ENCODE results near the gene GALNS.
"Not testable (repeated sequence)": the region's sequence is repeated elsewhere in the genome, so short reads cannot be mapped to it uniquely, and the experiment has no call there.

Gene GALNS

GRCh38 chr16:88824256-88825077 is 32.3 kb downstream of the GALNS start:
- H3K27ac ChIP-seq: no peak overlapping the region
- H3K4me3 ChIP-seq (ENCODE audit: low read depth, low read length): no peak overlapping the region
- H3K79me2 ChIP-seq: no peaks in the 10 kb centered on the region
- no peak overlapping the region for H3K4me2 ChIP-seq (ENCODE audit: low read length)
- H3K9ac ChIP-seq: no peak overlapping the region
- H3K36me3 ChIP-seq (ENCODE audit: control insufficient read depth, insufficient read depth, low read length): no peaks in the 10 kb centered on the region
- H2AFZ ChIP-seq: no peak overlapping the region
- H3K4me1 ChIP-seq: no peaks in the 10 kb centered on the region
- H3K27me3 ChIP-seq (ENCODE audit: control insufficient read depth, insufficient read depth, low read length): no peaks in the 10 kb centered on the region
- H3K9me3 ChIP-seq (ENCODE audit: control insufficient read depth, low read length): no peaks in the 10 kb centered on the region
- no peak for TF ChIP-seq CTCF (IDR thresholded peaks at IDR 0.05)

- H3K9me3 ChIP-seq (ENCODE audit: control insufficient read depth, low read length); H3K79me2 ChIP-seq; H3K27ac ChIP-seq; H3K9ac ChIP-seq; H3K4me3 ChIP-seq (ENCODE audit: low read depth, low read length); H3K27me3 ChIP-seq (ENCODE audit: control insufficient read depth, insufficient read depth, low read length); H3K36me3 ChIP-seq (ENCODE audit: control insufficient read depth, insufficient read depth, low read length); H2AFZ ChIP-seq; H3K4me1 ChIP-seq; H3K4me2 ChIP-seq (ENCODE audit: low read length): not testable (repeated sequence)
Observed at GRCh38 chr16:88823646-88824045, 33.1 kb downstream of the GALNS start.

- no peaks in the 10 kb centered on the region for H3K4me1 ChIP-seq
- no peaks in the 10 kb centered on the region for H3K9me3 ChIP-seq (ENCODE audit: control insufficient read depth, low read length)
- no peaks in the 10 kb centered on the region for H3K27me3 ChIP-seq (ENCODE audit: control insufficient read depth, insufficient read depth, low read length)
- no peak overlapping the region for H3K4me2 ChIP-seq (ENCODE audit: low read length)
- H3K9ac ChIP-seq: no peak overlapping the region
- H2AFZ ChIP-seq: no peak overlapping the region
- no peak overlapping the region for H3K27ac ChIP-seq
- no peak for TF ChIP-seq CTCF (IDR thresholded peaks at IDR 0.05)
- no peaks in the 10 kb centered on the region for H3K79me2 ChIP-seq
- no peaks in the 10 kb centered on the region for H3K36me3 ChIP-seq (ENCODE audit: control insufficient read depth, insufficient read depth, low read length)
- H3K4me3 ChIP-seq (ENCODE audit: low read depth, low read length): no peak overlapping the region
Observed at GRCh38 chr16:88822281-88823040, 34.3 kb downstream of the GALNS start.

GRCh38 chr16:88821168-88821850 is 35.4 kb downstream of the GALNS start:
- Histone ChIP-seq H3K79me2 (no peaks in the 10 kb centered on the region), H3K27ac (no peak overlapping the region), H3K4me3 (ENCODE audit: low read depth, low read length) (no peak overlapping the region), H3K9ac (no peak overlapping the region), H3K4me1 (no peaks in the 10 kb centered on the region), H2AFZ (no peak overlapping the region), H3K36me3 (ENCODE audit: control insufficient read depth, insufficient read depth, low read length) (no peaks in the 10 kb centered on the region), H3K4me2 (ENCODE audit: low read length) (no peak overlapping the region), H3K27me3 (ENCODE audit: control insufficient read depth, insufficient read depth, low read length) (no peaks in the 10 kb centered on the region), H3K9me3 (ENCODE audit: control insufficient read depth, low read length) (no peaks in the 10 kb centered on the region)
- no peak for TF ChIP-seq CTCF (IDR thresholded peaks at IDR 0.05)

- TF ChIP-seq CTCF (IDR thresholded peaks at IDR 0.05): no peak
- Histone ChIP-seq H3K9ac (no peak overlapping the region), H3K9me3 (ENCODE audit: control insufficient read depth, low read length) (no peaks in the 10 kb centered on the region), H3K4me2 (ENCODE audit: low read length) (no peak overlapping the region), H3K4me3 (ENCODE audit: low read depth, low read length) (no peak overlapping the region), H3K4me1 (no peaks in the 10 kb centered on the region), H3K79me2 (no peaks in the 10 kb centered on the region), H2AFZ (no peak overlapping the region), H3K36me3 (ENCODE audit: control insufficient read depth, insufficient read depth, low read length) (no peaks in the 10 kb centered on the region), H3K27me3 (ENCODE audit: control insufficient read depth, insufficient read depth, low read length) (no peaks in the 10 kb centered on the region), H3K27ac (no peak overlapping the region)
Observed at GRCh38 chr16:88820385-88821025, 36.2 kb downstream of the GALNS start.

Measured in parathyroid adenoma (tissue), 2 donors.